ENCODE measurements around the gene DDAH1.

Gene DDAH1

GRCh38 chr1:85467929-85468540 is 3.1 kb upstream of the DDAH1 start:
- no peak for DNase-seq

GRCh38 chr1:85467036-85467435 is 2.1 kb upstream of the DDAH1 start:
- DNase-seq, result no peak

- DNase-seq, result no peak
Observed at GRCh38 chr1:85465786-85466134, 801 bp upstream of the DDAH1 start.

GRCh38 chr1:85464497-85465098 is 361 bp downstream of the DDAH1 start:
- peak; percentile 17 for DNase-seq

- DNase-seq, result no peak
Observed at GRCh38 chr1:85463731-85464496, 1.0 kb downstream of the DDAH1 start.

- no peak for DNase-seq
Observed at GRCh38 chr1:85462931-85463649, 1.9 kb downstream of the DDAH1 start.

GRCh38 chr1:85461216-85461918 is 3.6 kb downstream of the DDAH1 start:
- no peak for DNase-seq

- DNase-seq, result peak; percentile 26
Observed at GRCh38 chr1:85460555-85461088, 4.3 kb downstream of the DDAH1 start.

- DNase-seq, result no peak
Observed at GRCh38 chr1:85459290-85459689, 5.7 kb downstream of the DDAH1 start.

- DNase-seq, result no peak
Observed at GRCh38 chr1:85454214-85454613, 10.7 kb downstream of the DDAH1 start.

GRCh38 chr1:85453640-85454194 is 11.2 kb downstream of the DDAH1 start:
- DNase-seq, result no peak

GRCh38 chr1:85452948-85453347 is 12.0 kb downstream of the DDAH1 start:
- DNase-seq, result no peak

- no peak for DNase-seq
Observed at GRCh38 chr1:85451236-85451830, 13.6 kb downstream of the DDAH1 start.

- no peak for DNase-seq
Observed at GRCh38 chr1:85450832-85451231, 14.1 kb downstream of the DDAH1 start.

GRCh38 chr1:85449356-85449755 is 15.6 kb downstream of the DDAH1 start:
- no peak for DNase-seq

GRCh38 chr1:85448358-85448757 is 16.6 kb downstream of the DDAH1 start:
- DNase-seq, result no peak

GRCh38 chr1:85447006-85447943 is 17.7 kb downstream of the DDAH1 start:
- no peak for DNase-seq

GRCh38 chr1:85445906-85446305 is 19.1 kb downstream of the DDAH1 start:
- DNase-seq, result no peak

- DNase-seq, result no peak
Observed at GRCh38 chr1:85444381-85444780, 20.6 kb downstream of the DDAH1 start.

GRCh38 chr1:85440612-85441011 is 24.3 kb downstream of the DDAH1 start:
- DNase-seq, result no peak

- DNase-seq, result no peak
Observed at GRCh38 chr1:85438353-85438752, 26.6 kb downstream of the DDAH1 start.
